ENCODE results near the gene STK39. TPM values are rescaled to one million over a fixed set of nuclear protein-coding genes. Genes with fewer than 3 reads are reported as not detected.

STK39 gene
- total RNA-seq, 2 experiments from 2014 or later = 27.0 to 27.1 TPM

- no peak overlapping the region for H3K27ac Mint-ChIP-seq
- peaks cover 2% of the 10 kb centered on the region for H3K9me3 Mint-ChIP-seq
- H3K4me3 Mint-ChIP-seq = no peak overlapping the region
- H3K36me3 Mint-ChIP-seq = no peaks in the 10 kb centered on the region
- peaks cover 10% of the 10 kb centered on the region for H3K27me3 Mint-ChIP-seq
- H3K4me1 Mint-ChIP-seq = no peaks in the 10 kb centered on the region
- DNase-seq = no peak
Observed at GRCh38 chr2:168253379-168253778, 6.0 kb upstream of the STK39 start.

- H3K4me3 Mint-ChIP-seq = no peak overlapping the region
- peaks cover 10% of the 10 kb centered on the region for H3K27me3 Mint-ChIP-seq
- peaks cover 2% of the 10 kb centered on the region for H3K4me1 Mint-ChIP-seq
- DNase-seq = no peak
- H3K9me3 Mint-ChIP-seq = no peaks in the 10 kb centered on the region
- no peaks in the 10 kb centered on the region for H3K36me3 Mint-ChIP-seq
- H3K27ac Mint-ChIP-seq = no peak overlapping the region
Observed at GRCh38 chr2:168252976-168253375, 5.6 kb upstream of the STK39 start.

GRCh38 chr2:168246483-168247340 lies 683 bp downstream of the STK39 start:
- Mint-ChIP-seq H3K27me3 (peaks cover 10% of the 10 kb centered on the region), H3K9me3 (no peaks in the 10 kb centered on the region), H3K4me3 (peak overlapping the region; percentile 92), H3K27ac (peak overlapping the region; percentile 93), H3K4me1 (peaks cover 31% of the 10 kb centered on the region), H3K36me3 (peaks cover 13% of the 10 kb centered on the region)
- DNase-seq = peak; percentile 78

GRCh38 chr2:168246072-168246482 lies 1.3 kb downstream of the STK39 start:
- Mint-ChIP-seq H3K36me3 (peaks cover 13% of the 10 kb centered on the region), H3K9me3 (no peaks in the 10 kb centered on the region), H3K4me1 (peaks cover 31% of the 10 kb centered on the region), H3K27me3 (peaks cover 7% of the 10 kb centered on the region), H3K4me3 (peak overlapping the region; percentile 92), H3K27ac (peak overlapping the region; percentile 93)
- DNase-seq = no peak

- H3K36me3 Mint-ChIP-seq = peaks cover 13% of the 10 kb centered on the region
Observed at GRCh38 chr2:168245074-168245825, 2.1 kb downstream of the STK39 start.

GRCh38 chr2:168244318-168244717 lies 3.1 kb downstream of the STK39 start:
- Mint-ChIP-seq H3K4me1 (peaks cover 32% of the 10 kb centered on the region), H3K36me3 (peaks cover 13% of the 10 kb centered on the region)

More at GRCh38 chr2:168245074-168245825, 2.1 kb downstream of the STK39 start:
- H3K9me3 Mint-ChIP-seq = no peaks in the 10 kb centered on the region
- DNase-seq = no peak
- H3K4me1 Mint-ChIP-seq = peaks cover 31% of the 10 kb centered on the region
- peak overlapping the region; percentile 76 for H3K4me3 Mint-ChIP-seq
- peak overlapping the region; percentile 58 for H3K27ac Mint-ChIP-seq
- peaks cover 7% of the 10 kb centered on the region for H3K27me3 Mint-ChIP-seq

GRCh38 chr2:168243061-168243460 lies 4.3 kb downstream of the STK39 start:
- Mint-ChIP-seq H3K4me1 (peaks cover 35% of the 10 kb centered on the region), H3K27ac (no peak overlapping the region), H3K9me3 (no peaks in the 10 kb centered on the region), H3K4me3 (no peak overlapping the region), H3K36me3 (peaks cover 13% of the 10 kb centered on the region), H3K27me3 (no peaks in the 10 kb centered on the region)
- DNase-seq = no peak

More at GRCh38 chr2:168244318-168244717, 3.1 kb downstream of the STK39 start:
- Mint-ChIP-seq H3K27ac (peak overlapping the region; percentile 76), H3K4me3 (peak overlapping the region; percentile 65), H3K27me3 (peaks cover 7% of the 10 kb centered on the region), H3K9me3 (no peaks in the 10 kb centered on the region)
- DNase-seq = peak; percentile 38

GRCh38 chr2:168241746-168242145 lies 5.6 kb downstream of the STK39 start:
- Mint-ChIP-seq H3K27ac (no peak overlapping the region), H3K9me3 (no peaks in the 10 kb centered on the region), H3K4me1 (peaks cover 37% of the 10 kb centered on the region), H3K27me3 (no peaks in the 10 kb centered on the region), H3K36me3 (peaks cover 24% of the 10 kb centered on the region), H3K4me3 (no peak overlapping the region)
- no peak for DNase-seq

GRCh38 chr2:168241208-168241607 lies 6.2 kb downstream of the STK39 start:
- H3K4me3 Mint-ChIP-seq = no peak overlapping the region
- H3K36me3 Mint-ChIP-seq = peaks cover 24% of the 10 kb centered on the region
- no peak for DNase-seq
- no peak overlapping the region for H3K27ac Mint-ChIP-seq
- H3K4me1 Mint-ChIP-seq = peaks cover 37% of the 10 kb centered on the region
- no peaks in the 10 kb centered on the region for H3K9me3 Mint-ChIP-seq
- no peaks in the 10 kb centered on the region for H3K27me3 Mint-ChIP-seq

- no peaks in the 10 kb centered on the region for H3K27me3 Mint-ChIP-seq
- peaks cover 2% of the 10 kb centered on the region for H3K9me3 Mint-ChIP-seq
- peaks cover 25% of the 10 kb centered on the region for H3K36me3 Mint-ChIP-seq
- H3K4me3 Mint-ChIP-seq = no peak overlapping the region
- DNase-seq = no peak
- H3K4me1 Mint-ChIP-seq = peaks cover 28% of the 10 kb centered on the region
- no peak overlapping the region for H3K27ac Mint-ChIP-seq
Observed at GRCh38 chr2:168239281-168239680, 8.1 kb downstream of the STK39 start.

GRCh38 chr2:168237741-168238140 lies 9.7 kb downstream of the STK39 start:
- Mint-ChIP-seq H3K27me3 (no peaks in the 10 kb centered on the region), H3K4me3 (no peak overlapping the region), H3K36me3 (peaks cover 20% of the 10 kb centered on the region), H3K9me3 (peaks cover 2% of the 10 kb centered on the region), H3K4me1 (peaks cover 24% of the 10 kb centered on the region), H3K27ac (no peak overlapping the region)
- DNase-seq = no peak

GRCh38 chr2:168234407-168235085 lies 12.8 kb downstream of the STK39 start:
- Mint-ChIP-seq H3K4me1 (peaks cover 32% of the 10 kb centered on the region), H3K36me3 (peaks cover 36% of the 10 kb centered on the region), H3K27me3 (no peaks in the 10 kb centered on the region), H3K9me3 (peaks cover 6% of the 10 kb centered on the region), H3K4me3 (peak overlapping the region; percentile 44), H3K27ac (peak overlapping the region; percentile 44)
- no peak for DNase-seq

GRCh38 chr2:168233726-168234406 lies 13.5 kb downstream of the STK39 start:
- Mint-ChIP-seq H3K27ac (peak overlapping the region; percentile 73), H3K9me3 (peaks cover 6% of the 10 kb centered on the region), H3K4me1 (peaks cover 29% of the 10 kb centered on the region), H3K27me3 (no peaks in the 10 kb centered on the region), H3K4me3 (no peak overlapping the region), H3K36me3 (peaks cover 36% of the 10 kb centered on the region)
- no peak for DNase-seq

GRCh38 chr2:168233166-168233565 lies 14.2 kb downstream of the STK39 start:
- H3K4me1 Mint-ChIP-seq = peaks cover 27% of the 10 kb centered on the region
- no peak overlapping the region for H3K4me3 Mint-ChIP-seq
- no peaks in the 10 kb centered on the region for H3K27me3 Mint-ChIP-seq
- peaks cover 36% of the 10 kb centered on the region for H3K36me3 Mint-ChIP-seq
- H3K27ac Mint-ChIP-seq = no peak overlapping the region
- H3K9me3 Mint-ChIP-seq = peaks cover 6% of the 10 kb centered on the region
- DNase-seq = no peak

Measured in activated naive CD8-positive, alpha-beta T cell treated with anti-CD3 and anti-CD28 coated beads for 36 hours (primary cell).